ENCODE measurements around the gene PNPLA8.
A peak's percentile ranks its signal among the peaks of the same experiment; 100 is the strongest.
"Not testable (repeated sequence)": the region's sequence is repeated elsewhere in the genome, so short reads cannot be mapped to it uniquely, and the experiment has no call there.

PNPLA8 gene

GRCh38 chr7:108529341-108529740, 3.4 kb upstream of the PNPLA8 start:
- DNase-seq: peak; percentile 32

DNA sequence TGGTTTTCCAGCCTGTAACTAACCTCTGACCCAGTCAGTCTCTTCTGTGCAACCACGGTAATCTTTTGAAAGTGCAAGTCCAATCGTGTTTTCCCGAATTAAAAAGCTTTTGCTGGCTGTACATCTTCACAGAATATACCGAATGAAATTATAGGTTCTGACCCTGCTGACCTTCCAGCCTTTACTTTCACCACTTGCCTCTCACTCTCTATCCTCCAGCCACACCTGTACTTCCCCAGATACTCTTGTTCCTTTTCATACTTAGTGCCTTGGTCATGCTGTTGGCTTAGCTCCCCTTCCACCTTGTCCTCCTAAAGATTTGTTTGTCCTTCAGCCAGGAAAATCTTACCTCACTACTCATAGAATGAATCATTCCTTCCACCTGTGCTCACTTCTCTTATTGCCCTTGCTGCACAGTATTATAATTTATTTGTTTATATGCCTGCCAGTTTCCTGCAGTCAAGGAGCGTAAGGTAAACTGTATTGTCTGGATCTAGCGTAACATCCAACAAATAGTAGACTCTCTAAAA, 2.3 kb upstream of the PNPLA8 start:
- DNase-seq: no peak

DNA sequence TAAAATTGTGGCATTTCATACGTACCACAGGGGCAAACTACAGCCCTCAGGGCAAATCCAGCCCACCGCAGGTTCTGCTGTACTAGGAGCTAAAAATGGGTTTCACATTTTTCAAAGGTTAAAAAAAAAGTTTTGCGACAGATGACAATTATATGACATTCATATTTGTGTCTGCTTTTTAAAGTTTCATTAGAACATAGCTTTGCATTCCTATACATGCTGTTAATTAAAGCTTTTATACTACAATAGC, 758 bp upstream of the PNPLA8 start:
- no peak for DNase-seq

DNA sequence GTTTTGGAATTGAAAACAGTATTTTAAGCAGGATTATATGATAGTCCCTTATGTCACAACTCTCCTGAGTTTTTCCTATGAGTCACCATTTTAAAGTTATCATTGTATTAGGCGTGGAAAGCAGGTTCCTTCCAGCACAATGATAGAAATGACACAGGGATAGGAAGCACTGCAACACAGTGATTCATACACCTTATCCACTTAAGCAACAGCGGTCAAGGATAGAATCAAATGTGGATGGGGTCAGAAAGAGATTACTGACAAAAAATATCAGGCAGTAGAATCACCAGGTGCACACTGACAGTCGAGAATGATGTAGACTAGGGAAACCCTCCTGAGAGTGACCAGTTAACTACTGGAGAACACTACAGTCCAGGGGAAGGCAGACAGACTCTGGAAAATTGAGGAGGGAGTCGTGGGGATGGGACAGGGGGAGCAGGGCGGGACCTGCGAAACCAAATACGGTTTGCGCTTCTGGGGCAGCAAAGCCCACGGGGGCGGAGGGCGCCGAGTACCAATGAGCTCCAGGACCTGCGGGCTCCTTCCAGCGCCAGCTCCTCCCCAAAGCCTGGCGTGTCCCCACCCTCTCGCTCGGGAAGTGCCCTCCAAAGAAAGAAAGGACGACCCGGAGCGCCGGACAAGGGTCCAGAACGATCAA, 479 bp downstream of the PNPLA8 start:
- peak; percentile 93 for DNase-seq

DNA sequence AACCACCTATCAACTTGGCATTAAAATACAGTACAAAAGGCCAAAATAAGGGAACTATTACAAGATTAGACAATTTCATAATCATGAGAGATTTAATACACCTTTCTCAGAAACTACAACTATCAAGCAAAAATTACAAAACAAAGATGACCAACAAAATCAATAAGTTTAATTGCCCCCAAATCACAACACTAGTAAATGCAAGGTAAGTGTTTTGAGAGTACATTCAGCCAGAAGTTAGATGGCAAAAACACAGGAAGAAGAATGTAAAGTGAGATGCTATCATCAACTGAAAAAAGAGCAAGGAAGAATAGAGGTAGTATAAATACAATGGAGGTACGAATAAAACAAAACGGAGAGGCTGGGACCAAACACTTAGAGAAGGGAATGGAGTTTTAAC, 3.2 kb downstream of the PNPLA8 start:
- no peak for DNase-seq

DNA sequence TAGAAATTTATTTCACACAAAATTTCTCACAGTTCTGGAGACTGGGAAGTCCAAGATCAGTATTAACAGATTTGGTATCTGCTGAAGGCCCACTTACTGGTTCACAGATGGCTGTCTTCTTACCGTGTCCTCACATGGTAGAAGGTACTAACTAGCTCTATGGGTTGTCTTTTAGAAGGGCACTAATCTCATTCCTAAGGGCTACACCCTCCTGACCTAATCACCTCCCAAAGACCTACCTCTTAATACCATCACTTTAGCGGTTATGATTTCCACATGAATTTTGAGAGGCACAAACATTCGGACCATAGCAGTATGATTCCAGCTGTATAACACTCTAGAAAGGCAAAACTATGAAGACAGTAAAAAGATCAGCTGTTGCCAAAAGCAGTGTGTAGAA, 8.0 kb downstream of the PNPLA8 start:
- DNase-seq: no peak

DNA sequence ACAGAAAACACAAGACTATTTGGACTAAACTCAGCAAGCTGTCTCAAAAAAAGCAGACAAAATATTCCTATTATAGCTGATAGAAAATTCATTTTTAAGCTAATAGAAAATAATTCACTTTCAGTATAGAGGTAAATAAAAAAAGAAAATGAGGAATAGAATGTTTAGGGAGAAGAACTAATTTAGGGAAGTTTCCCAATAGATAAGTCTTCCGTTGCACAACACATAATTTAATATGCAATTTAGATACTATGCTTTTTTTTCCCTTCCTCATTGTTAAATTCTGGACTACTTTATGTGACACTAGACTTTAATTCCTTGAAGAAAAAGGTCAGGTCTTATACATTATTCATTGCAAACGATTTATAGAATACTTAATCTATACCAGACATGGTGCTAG, 10.3 kb downstream of the PNPLA8 start:
- DNase-seq: no peak

GRCh38 chr7:108515013-108515412, 10.9 kb downstream of the PNPLA8 start:
- DNase-seq: no peak

- no peak for DNase-seq
Observed at GRCh38 chr7:108511939-108512338, 14.0 kb downstream of the PNPLA8 start.

GRCh38 chr7:108504576-108504975, 21.4 kb downstream of the PNPLA8 start:
- DNase-seq: not testable (repeated sequence)

DNA sequence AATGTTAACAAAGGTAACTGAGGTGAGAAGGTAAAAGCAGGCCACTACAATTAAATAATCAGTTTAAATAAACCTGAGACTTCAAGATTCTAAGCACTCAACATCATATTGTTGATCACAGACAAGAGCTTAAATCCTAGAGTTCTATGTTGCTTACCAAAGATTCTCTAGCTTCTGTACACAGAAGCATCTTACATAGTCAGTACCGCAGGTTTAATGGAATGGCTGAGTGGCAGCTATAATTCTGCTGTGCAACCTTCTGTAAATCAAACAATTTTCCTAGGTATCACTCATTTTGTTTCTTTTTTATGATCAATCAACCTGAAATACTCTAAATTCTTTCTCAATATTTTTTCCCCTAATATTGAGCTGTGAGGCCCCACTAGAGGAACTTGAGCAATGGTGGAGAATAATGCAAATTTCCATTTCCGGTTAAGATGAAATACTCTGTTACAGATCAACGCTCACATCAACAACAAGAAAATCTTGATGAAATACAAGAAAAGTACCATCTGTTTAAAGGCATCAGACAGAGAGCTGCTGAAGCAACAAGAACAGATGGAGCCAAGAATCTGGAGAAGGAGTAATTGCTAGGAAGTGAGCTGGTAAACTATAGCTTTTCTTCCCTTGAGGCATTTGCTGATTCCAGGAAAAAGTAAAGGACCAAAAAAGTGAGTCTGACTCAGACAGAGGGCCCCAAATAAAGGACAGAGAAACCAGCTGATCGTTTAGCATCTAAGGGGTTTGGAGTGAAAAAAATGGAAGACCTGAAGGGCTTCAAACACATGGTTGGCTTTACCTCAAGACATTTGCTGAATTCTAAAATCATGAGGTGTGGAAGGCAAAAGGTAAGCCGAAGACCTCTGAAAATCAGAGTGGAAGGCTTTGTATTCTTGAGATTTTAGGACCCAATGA, 22.6 kb downstream of the PNPLA8 start:
- peak; percentile 70 for DNase-seq

- no peak for DNase-seq
Observed at GRCh38 chr7:108499566-108499965, 26.4 kb downstream of the PNPLA8 start.

DNA sequence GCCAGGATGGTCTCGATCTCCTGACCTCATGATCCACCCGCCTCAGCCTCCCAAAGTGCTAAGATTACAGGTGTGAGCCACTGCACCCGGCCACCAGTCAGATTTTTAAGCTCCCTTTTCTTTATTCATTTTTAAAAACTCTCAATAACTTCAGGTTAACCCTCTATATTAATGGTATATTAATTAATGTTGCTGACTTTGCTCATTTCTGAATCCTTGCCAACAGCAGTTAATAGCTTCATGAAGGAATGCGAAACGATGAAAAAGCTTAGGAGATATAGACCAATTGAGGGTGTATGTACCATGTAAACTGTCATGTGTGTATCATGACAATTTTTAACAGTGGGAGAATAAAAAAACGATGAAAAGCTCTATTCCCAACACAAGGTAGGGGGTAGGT, 27.5 kb downstream of the PNPLA8 start:
- no peak for DNase-seq

DNA sequence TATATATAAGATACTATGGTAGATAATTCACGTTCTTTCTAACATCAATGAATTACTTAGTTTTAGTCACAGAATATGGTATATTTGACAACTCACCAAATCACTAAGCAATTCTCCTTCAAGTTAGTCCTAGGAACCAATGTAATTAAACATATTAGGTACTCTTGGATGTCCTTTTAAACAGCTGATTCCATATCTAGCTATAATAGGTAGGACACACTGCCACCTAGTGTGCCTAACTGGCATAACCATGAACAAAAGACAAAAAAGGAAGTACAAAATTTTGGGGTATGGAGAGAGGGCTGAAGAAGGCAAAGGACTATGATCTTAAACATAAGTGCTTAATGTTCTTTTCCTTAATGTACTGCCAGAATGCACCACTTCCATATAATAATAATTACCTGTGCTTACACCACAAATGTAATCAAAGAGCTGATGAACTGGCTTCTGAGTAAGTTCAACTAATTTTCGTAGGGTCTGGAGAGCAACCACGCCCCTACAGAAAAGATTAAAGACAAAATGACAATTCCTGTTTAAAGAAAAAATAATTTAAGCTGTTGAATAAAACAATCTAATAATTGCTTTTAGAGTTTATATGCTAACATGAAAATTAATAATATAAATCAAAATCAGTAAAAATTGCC, 28.7 kb downstream of the PNPLA8 start:
- DNase-seq: peak; percentile 79

GRCh38 chr7:108492742-108493141, 33.2 kb downstream of the PNPLA8 start:
- DNase-seq: no peak

GRCh38 chr7:108488768-108489538, 37.0 kb downstream of the PNPLA8 start:
- DNase-seq: no peak

DNA sequence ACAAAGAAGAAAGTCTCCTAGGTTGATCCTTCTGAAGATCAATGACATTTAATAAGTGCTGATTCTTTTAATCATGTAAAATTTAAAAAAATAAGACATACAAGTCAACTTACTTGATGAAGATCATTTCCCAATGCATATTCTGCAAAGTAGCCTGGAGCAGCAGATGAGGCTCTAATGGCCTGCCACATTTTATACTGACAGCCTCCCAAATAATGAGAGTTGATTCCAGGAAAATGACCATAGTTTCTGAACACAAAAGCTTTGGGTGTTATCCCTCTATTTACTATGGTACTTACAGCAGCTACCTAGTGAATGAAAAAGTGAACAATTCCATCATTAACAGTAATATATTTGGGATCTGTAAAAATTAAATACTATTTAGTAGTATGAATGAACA, 38.3 kb downstream of the PNPLA8 start:
- no peak for DNase-seq

GRCh38 chr7:108486291-108486966, 39.5 kb downstream of the PNPLA8 start:
- DNase-seq: no peak

DNA sequence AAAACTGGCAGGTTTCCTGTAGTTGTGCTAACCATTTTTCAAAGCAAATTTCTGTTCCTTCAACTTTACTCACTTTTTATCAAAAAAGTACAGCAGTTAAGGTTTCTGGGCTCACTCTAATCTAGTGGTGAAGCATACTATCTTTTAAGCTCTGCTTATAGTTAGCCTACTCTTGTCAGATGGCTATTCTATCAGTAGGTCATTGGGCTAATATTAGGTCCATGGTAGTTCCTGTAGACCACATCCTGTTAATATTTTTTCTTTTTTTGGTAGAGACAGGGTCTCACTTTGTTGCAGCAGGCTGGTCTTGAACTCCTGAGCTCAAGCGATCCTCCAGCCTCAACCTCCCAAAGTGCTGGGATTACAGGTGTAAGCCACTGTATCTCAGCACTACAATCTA, 41.8 kb downstream of the PNPLA8 start:
- DNase-seq: no peak

DNA sequence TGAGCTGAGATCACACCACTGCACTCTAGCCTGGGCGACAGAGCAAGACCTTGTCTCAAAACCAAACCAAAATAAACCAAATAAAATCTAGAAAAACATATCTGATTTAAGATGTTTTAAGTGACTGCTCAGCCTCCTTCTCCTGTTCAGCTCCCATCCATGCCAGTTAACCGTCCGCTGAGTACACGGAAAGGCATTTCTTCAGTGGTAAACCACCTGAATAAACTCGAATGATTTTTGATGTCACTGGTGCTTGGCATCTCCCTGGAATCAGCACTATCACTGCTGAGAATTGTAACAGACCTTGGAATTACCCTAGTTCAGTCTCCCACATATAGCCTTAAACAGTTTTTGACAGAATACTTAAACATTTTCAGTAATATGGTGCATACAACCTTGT, 45.6 kb downstream of the PNPLA8 start:
- no peak for DNase-seq

GRCh38 chr7:108479751-108480150, 46.2 kb downstream of the PNPLA8 start:
- DNase-seq: no peak

- DNase-seq: no peak
Observed at GRCh38 chr7:108479118-108479517, 46.8 kb downstream of the PNPLA8 start.

DNA sequence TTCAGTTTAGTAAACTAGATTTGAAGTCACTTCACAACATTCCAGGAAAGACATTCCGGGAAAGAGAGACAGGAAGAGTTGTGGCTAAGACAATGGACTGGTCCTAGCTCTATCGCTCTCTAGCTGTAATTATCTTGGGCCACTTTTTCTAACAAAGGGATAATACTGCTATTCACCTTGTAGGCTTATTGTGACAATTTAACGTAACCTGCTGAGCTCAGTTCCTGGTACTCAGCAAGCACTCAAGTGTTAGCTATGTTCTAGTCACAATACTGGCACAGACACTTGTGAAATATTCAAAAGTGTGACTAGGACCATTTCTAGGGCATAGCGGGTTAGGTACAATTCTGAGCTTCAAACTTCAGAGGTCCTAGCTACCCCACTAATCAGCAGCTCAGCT, 57.7 kb downstream of the PNPLA8 start:
- peak; percentile 30 for DNase-seq
